ENCODE results near the gene NIPSNAP2.

- TF ChIP-seq ZNF274 (IDR thresholded peaks at IDR 0.05; ENCODE audit: low read depth, low read length), result no peak
- TF ChIP-seq SUZ12 (IDR thresholded peaks at IDR 0.05; ENCODE audit: extremely low read depth, insufficient read depth, insufficient read length), result no peak
These were observed 76.3 kb downstream of the NIPSNAP2 start for GRCh38 chr7:56040730-56041129.

Data from NT2/D1 (cell line).